ENCODE results near the gene KIF4A. TPM values are rescaled to one million over a fixed set of nuclear protein-coding genes. Genes with fewer than 3 reads are reported as not detected.

The KIF4A gene
- total RNA-seq, 1 donor from 2014 or later, result not detected

DNA sequence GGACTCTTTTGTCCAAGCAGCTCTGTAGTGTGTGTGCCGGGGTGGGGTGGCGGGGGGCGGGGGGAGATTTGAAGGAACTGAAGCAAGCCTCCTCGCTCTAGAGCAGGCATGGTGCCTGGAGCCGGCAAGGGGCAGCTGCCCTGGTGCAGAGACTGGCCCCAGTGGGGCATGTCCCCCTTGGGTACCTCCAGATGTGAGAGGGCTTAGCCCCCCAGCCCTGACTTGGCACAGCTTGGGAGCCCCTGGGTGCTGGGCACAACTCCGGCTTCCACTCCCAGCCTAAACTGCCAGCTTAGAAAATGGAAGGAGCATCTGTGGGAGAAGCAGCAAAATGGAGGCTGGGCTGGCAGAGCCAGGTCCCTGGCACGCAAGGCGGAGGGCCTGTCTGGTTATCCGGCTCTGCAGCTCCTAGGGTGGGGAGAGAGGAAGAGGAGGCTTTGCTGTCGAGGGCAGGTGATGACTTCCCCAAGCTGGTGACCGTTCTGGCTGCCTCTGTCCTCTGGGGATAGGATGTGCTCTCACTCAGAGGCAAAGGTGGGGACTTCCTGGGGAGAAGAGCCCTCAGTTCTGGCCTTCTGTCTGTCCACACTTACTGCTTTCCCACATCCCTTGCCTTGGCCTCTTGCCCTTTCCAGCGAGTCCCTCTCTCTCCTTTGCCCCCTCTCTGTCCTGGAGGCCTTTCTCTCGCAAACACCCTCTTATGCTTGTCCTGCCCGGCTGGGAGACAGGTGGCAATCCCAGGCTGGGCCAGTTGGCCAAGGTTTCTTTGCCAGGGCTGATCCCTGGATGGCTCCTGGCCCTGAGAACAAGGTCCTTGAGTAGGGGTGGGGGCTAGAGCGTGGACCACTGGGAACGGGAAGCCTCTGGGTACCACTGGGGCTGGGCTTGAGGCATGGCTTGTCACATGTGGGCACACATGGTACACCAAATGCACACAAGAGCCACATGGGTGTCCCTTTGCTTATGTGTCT, 156.8 kb downstream of the KIF4A start:
- H3K36me3 ChIP-seq, result no peaks in the 10 kb centered on the region
- H3K4me3 ChIP-seq, result no peak overlapping the region
- no peak overlapping the region for H3K27ac ChIP-seq
- H3K4me1 ChIP-seq, result peaks cover 0 to 4% of the 10 kb centered on the region in 2 donors
- H3K27me3 ChIP-seq, result no peaks in the 10 kb centered on the region
- no peak for DNase-seq (ENCODE audit: low spot score in 2 of 2)
- intact Hi-C loops (cut with DNase I), result no loop called here
- no peaks in the 10 kb centered on the region for H3K9me3 ChIP-seq
- TF ChIP-seq, protein P1, sequence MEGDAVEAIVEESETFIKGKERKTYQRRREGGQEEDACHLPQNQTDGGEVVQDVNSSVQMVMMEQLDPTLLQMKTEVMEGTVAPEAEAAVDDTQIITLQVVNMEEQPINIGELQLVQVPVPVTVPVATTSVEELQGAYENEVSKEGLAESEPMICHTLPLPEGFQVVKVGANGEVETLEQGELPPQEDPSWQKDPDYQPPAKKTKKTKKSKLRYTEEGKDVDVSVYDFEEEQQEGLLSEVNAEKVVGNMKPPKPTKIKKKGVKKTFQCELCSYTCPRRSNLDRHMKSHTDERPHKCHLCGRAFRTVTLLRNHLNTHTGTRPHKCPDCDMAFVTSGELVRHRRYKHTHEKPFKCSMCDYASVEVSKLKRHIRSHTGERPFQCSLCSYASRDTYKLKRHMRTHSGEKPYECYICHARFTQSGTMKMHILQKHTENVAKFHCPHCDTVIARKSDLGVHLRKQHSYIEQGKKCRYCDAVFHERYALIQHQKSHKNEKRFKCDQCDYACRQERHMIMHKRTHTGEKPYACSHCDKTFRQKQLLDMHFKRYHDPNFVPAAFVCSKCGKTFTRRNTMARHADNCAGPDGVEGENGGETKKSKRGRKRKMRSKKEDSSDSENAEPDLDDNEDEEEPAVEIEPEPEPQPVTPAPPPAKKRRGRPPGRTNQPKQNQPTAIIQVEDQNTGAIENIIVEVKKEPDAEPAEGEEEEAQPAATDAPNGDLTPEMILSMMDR (IDR thresholded peaks at IDR 0.05), result no peak

DNA sequence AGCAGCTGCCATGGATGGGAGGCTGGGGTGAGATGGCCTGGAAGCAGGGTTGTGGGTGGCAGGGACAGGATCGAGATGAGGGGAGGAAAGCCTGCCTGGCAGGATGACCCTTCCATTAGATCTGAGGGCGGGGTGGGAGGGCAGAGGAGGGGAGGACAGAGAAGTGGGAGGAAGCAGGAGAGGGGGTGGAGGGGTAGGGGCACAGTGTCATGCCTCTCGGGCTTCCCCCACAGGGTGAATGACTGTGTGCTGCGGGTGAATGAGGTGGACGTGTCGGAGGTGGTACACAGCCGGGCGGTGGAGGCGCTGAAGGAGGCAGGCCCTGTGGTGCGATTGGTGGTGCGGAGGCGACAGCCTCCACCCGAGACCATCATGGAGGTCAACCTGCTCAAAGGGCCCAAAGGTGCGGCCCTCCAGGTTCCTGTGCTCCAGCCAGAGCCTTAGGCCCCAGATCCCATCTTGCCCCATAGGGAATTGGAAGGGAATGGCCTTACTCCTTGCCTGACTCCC, 159.6 kb downstream of the KIF4A start:
- H3K9me3 ChIP-seq, result no peaks in the 10 kb centered on the region
- peaks cover 0 to 4% of the 10 kb centered on the region in 2 donors for H3K4me1 ChIP-seq
- no peaks in the 10 kb centered on the region for H3K27me3 ChIP-seq
- intact Hi-C loops (cut with DNase I), result no loop called here
- TF ChIP-seq, protein P1 (IDR thresholded peaks at IDR 0.05), result no peak
- H3K4me3 ChIP-seq, result no peak overlapping the region
- no peak overlapping the region for H3K27ac ChIP-seq
- no peak for DNase-seq (ENCODE audit: low spot score in 2 of 2)
- H3K36me3 ChIP-seq, result no peaks in the 10 kb centered on the region

DNA sequence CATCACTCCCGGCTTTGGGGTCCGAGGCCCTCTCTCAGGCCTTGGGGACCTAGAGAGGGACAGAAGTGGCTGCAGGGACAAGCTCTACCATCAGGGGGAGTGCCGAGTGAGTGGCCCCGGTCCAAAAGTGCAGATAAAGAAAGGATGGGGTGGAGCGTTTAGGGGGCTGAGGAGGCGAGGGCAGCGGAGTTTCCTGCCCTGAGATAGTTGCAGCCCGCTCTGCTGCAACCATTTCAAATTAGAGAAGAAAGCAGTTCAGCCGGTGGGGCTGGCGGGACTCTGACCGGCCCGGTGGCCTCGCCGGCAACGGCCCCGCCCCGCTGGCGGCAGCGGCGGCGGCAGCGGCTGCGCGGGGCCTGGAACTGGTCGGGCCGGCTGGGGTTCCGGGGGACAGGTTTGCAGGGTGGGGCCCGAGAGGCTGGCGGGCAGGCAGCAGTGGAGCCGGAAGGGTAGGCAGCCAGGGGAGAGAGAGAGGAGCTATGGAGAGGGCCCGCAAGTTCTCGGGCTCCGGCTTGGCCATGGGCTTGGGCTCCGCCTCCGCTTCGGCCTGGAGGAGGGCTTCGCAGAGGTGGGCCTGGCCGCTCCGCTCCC, 162.3 kb downstream of the KIF4A start:
- Histone ChIP-seq H3K36me3 (no peaks in the 10 kb centered on the region), H3K9me3 (no peaks in the 10 kb centered on the region), H3K27me3 (no peaks in the 10 kb centered on the region), H3K4me1 (no peaks in the 10 kb centered on the region), H3K4me3 (peak overlapping the region; percentile 40 to 65), H3K27ac (peak overlapping the region; percentile 33 to 65)
- DNase-seq (ENCODE audit: low spot score in 2 of 2), result peak in 1 of 2 donors; percentile 75
- intact Hi-C loops (cut with DNase I), result no loop called here
- TF ChIP-seq, protein P1 (IDR thresholded peaks at IDR 0.05), result peak; percentile 52 to 62 (median 52)

DNA sequence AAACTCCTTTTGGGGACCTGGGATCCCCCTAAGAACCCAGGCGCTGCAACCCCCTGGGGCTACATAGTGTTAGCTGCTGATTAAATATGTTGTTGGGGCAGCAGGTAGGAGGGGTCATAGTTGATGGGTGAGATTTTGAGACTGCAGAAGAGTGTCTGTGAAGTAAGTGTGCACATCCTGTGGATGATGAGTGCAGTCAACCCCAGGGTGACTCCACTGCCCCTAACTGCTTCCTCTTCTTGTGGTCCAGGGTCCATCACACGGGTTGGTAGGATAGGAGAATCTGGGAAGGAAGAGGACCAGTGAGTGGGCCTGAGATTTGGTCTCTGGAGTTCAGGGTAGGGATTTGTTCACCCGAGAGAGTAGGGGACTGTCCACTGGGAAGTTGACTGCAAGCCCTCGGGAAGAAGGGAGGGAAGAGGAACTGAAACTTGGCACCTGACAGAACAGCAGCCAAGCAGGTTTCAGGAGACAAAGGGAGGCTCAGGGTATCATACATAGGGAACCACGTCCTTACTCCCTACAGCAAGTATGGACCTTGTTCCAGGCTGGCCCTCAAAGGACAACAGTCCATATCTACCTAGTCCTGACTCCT, 163.2 kb downstream of the KIF4A start:
- H3K9me3 ChIP-seq, result no peaks in the 10 kb centered on the region
- H3K27me3 ChIP-seq, result no peaks in the 10 kb centered on the region
- no peak for DNase-seq (ENCODE audit: low spot score in 2 of 2)
- TF ChIP-seq, protein P1 (IDR thresholded peaks at IDR 0.05), result no peak
- intact Hi-C loops (cut with DNase I), result no loop called here
- H3K27ac ChIP-seq, result peak overlapping the region; percentile 33 to 65
- H3K4me3 ChIP-seq, result peak overlapping the region; percentile 40 to 65
- H3K36me3 ChIP-seq, result no peaks in the 10 kb centered on the region
- H3K4me1 ChIP-seq, result no peaks in the 10 kb centered on the region

DNA sequence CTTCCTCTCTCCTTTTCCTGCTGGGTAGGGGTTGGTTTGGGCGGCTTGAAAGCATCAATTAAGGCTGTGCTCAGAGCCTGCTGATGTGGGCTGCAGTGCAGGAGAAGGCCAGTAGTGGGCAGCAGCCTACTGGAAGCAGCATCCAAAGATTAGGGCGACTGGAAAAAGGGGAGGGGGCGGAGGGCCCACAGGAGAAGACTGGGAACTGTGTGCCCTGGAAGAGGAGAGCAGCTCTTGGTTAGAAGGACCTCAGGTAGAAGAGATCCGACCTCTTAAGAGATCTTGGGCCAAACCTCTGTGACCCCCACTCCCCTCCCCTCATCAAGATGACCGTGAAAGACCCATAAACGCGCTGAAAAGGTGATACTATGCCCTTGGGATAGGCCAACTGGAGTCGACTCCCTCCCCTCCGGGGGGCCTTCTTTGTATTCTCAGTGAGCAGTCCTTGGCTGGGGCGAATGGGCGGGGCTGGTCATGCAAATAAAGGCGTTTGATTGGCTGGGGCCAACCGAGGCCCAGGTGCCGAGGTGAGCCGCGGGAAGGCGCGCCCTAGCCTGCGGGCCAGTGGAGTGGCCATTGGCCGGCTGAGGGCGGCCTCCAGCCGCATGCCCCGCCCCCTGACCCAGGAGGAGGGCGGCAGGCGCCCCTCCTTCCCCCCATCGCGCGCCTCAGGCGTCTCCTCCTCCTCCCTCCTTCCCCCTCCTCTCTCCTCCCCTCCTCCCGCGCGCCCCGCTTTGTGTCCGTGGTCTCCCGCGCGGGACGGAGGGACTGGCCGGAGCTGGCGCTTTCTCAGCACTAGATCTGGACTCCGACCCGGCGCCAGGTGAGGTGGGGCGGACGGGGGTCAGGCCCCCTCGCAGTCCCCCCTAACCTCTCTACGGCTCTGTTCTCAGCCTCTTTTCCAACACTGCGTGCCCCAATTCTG, 164.8 kb downstream of the KIF4A start:
- H3K4me1 ChIP-seq, result no peaks in the 10 kb centered on the region
- peak; percentile 28 to 81 for DNase-seq (ENCODE audit: low spot score in 2 of 2)
- H3K36me3 ChIP-seq, result no peaks in the 10 kb centered on the region
- TF ChIP-seq, protein P1 (IDR thresholded peaks at IDR 0.05), result peak; percentile 54 to 84 (median 84)
- no peaks in the 10 kb centered on the region for H3K9me3 ChIP-seq
- H3K27ac ChIP-seq, result peak overlapping the region; percentile 84 to 95
- H3K27me3 ChIP-seq, result no peaks in the 10 kb centered on the region
- intact Hi-C loops (cut with DNase I), result loop anchor here (1.0 to 2.0 kb wide), 3 partner anchors 20 to 100 kb away; no protein-coding TSS in a partner anchor
- H3K4me3 ChIP-seq, result peak overlapping the region; percentile 51 to 63
